ENCODE measurements around the gene PNMA6F.
"Not testable (repeated sequence)": the region's sequence is repeated elsewhere in the genome, so short reads cannot be mapped to it uniquely, and the experiment has no call there.

DNA sequence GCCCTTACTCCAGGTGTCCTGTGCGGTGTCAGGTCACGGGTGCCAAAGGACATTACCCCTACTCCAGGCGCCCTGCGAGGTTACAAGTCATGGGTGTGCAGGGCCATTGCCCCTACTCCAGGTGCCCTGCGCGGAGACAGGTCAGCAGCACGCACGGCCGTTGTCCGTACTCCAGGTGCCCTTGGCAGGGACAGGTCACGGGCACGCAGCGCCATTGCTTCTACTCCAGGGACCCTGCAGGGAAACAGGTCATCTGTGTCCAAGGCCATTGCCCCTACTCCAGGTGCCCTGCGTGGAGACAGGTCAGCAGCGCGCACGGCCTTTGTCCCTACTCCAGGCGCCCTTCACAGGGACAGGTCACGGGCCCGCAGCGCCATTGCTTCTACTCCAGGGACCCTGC lies 49.0 kb downstream of the PNMA6F start:
- not testable (repeated sequence) for TF ChIP-seq TCF7L2, POLR2A (IDR thresholded peaks at IDR 0.05; ENCODE audit: borderline replicate concordance, extremely low read depth, insufficient read depth, insufficient read length)

Data from HCT116 (cell line).